GM12874 (cell line): Measurements from ENCODE around the gene RABEP1.

Experiments used
- TF ChIP-seq, protein P1 (sequence below): IDR thresholded peaks from 2 replicates; pipeline ENCODE4 v1.5.1; 2011; ENCODE audit warnings: low read depth, mild to moderate bottlenecking, control low read depth, low read length, moderate library complexity; ENCODE audit not compliant: insufficient read depth

Gene RABEP1

GRCh38 chr17:5399767-5400166 lies 117.7 kb downstream of the RABEP1 start:
- TF ChIP-seq, protein P1, sequence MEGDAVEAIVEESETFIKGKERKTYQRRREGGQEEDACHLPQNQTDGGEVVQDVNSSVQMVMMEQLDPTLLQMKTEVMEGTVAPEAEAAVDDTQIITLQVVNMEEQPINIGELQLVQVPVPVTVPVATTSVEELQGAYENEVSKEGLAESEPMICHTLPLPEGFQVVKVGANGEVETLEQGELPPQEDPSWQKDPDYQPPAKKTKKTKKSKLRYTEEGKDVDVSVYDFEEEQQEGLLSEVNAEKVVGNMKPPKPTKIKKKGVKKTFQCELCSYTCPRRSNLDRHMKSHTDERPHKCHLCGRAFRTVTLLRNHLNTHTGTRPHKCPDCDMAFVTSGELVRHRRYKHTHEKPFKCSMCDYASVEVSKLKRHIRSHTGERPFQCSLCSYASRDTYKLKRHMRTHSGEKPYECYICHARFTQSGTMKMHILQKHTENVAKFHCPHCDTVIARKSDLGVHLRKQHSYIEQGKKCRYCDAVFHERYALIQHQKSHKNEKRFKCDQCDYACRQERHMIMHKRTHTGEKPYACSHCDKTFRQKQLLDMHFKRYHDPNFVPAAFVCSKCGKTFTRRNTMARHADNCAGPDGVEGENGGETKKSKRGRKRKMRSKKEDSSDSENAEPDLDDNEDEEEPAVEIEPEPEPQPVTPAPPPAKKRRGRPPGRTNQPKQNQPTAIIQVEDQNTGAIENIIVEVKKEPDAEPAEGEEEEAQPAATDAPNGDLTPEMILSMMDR: no peak

- TF ChIP-seq, protein P1: no peak
Observed at GRCh38 chr17:5405400-5405799, 123.3 kb downstream of the RABEP1 start.

DNA sequence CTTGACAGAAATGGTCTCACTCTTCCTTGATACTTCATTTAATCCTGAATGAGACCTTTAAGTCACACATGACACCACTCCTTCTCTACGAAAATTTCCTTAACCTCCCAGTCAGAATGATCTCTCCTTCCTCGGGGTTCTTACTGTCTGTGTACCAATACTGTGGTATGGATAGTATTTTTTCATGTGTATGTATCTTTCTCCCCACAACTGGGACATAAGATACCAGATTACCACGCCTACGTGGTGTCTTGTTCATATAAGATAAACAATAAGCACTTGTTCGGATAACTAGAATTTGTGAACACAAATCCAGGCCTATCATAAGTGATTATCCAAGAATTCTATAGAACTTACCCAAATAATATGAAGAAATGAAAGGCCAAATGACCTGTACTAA lies 126.1 kb downstream of the RABEP1 start:
- TF ChIP-seq, protein P1: no peak

DNA sequence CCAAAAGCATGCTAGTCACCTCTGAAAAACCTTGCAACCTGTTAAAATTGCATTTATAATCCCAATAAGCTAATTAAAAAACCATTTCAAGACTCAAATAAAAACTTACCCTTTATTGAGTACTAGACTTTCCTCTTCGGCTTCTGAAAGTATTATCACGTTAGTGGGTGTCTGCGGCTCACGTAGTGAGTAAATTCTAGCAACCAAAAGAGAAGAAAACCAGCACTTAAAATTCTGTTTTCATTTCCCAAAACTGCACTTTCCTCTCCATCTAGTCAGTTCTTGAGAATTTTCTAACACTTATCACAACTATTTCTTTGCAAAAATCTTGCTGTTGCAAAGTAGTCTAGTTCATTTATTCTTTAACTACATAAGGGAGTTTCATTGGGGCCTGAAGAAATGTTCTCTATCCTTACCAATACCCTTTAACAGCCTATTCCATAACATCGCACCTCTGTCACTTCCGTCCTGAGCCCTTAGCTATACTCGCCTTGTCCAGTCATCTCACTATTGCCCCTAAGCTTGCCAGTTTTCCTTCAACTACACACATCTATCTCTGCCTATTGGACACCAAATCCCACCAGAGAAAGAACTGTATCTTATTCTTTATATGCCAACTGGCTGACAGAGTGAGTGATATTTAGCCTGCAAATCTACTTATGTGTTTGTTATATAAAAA lies 128.6 kb downstream of the RABEP1 start:
- TF ChIP-seq, protein P1: no peak

- TF ChIP-seq, protein P1: no peak
Observed at GRCh38 chr17:5413682-5414081, 131.6 kb downstream of the RABEP1 start.

GRCh38 chr17:5416901-5417300 lies 134.8 kb downstream of the RABEP1 start:
- TF ChIP-seq, protein P1: no peak

DNA sequence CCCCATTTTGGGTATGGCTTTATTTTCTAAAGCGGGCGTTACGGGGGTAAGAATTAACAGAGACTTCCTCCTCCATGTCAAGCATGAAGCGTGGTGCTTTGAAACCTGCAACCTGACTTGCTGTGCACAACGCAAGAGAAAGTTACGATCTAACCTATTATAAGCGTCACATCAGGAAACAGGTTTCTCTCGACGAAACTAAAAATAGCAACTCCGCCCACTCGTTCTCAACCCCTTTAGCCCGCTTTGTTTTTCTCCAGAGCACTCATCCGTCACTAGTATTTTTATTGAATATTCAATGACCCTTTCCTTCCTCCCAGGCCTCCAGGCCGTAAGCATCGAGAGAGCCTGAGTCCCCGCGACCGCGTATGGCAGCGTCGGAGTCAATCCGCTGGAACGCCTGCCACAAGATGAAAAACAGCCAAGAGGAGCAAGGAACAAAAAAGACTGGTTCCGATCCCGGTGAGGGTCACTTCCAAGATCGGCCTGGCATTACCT lies 136.8 kb downstream of the RABEP1 start:
- TF ChIP-seq, protein P1: no peak
